ENCODE results near the gene SLC17A7. TPM values are rescaled to one million over a fixed set of nuclear protein-coding genes. Genes with fewer than 3 reads are reported as not detected.
"Not testable (repeated sequence)": the region's sequence is repeated elsewhere in the genome, so short reads cannot be mapped to it uniquely, and the experiment has no call there.

Gene SLC17A7
- total and polyA plus RNA-seq, 2 of the 4 experiments (the other 2 are of a cell fraction): 0.03 TPM; not detected in 1

GRCh38 chr19:49445997-49446396 is 4.7 kb upstream of the SLC17A7 start (continued):
- TF ChIP-seq CTCF (conservative IDR thresholded peaks at IDR 0.05; ENCODE audit: low read depth, low read length) (no peak), POLR2A (IDR thresholded peaks at IDR 0.05; ENCODE audit: low read depth, low read length) (no peak), RFX5 (IDR thresholded peaks at IDR 0.05; ENCODE audit: low read depth, low read length) (no peak), RCOR1 (IDR thresholded peaks at IDR 0.05; ENCODE audit: insufficient replicate concordance, low read length) (no peak), FOS (IDR thresholded peaks at IDR 0.05; ENCODE audit: low read depth, low read length) (no peak), SMC3 (IDR thresholded peaks at IDR 0.05; ENCODE audit: low read depth, low read length) (no peak), BHLHE40 (IDR thresholded peaks at IDR 0.05; ENCODE audit: low read depth, low read length) (no peak), NFE2L2 (IDR thresholded peaks at IDR 0.05; ENCODE audit: low read depth, low read length) (no peak)

DNA sequence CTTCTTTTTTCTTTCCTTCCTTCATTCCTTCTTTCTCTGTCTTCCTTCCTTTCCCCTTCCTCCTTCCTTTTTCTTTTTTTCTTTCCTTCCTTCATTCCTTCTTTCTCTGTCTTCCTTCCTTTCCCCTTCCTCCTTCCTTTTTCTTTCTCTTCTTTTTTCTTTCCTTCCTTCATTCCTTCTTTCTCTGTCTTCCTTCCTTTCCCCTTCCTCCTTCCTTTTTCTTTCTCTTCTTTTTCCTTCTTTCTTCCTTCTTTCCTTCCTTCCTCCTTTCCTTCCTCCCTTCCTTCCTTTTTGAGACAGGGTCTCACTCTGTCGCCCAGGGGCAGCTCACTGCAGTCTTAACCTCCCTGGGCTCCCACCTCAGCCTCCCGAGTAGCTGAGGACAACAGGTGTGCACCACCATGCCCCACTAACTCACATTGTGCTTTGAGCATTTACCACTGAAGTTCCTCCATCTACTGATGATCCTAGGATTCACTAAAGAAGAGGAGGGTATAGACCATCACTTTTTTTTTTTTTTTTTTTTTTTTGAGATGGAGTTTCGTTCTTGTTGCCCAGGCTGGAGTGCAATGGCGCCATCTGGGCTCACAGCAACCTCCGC is 2.9 kb upstream of the SLC17A7 start:
- H3K4ac ChIP-seq (ENCODE audit: low read depth, low read length); H2BK5ac ChIP-seq (ENCODE audit: low read depth, low read length, poor library complexity, severe bottlenecking); H3K56ac ChIP-seq (ENCODE audit: extremely low read depth, insufficient read depth, low read length); H4K20me1 ChIP-seq (ENCODE audit: insufficient read depth, low read length); H3K9me3 ChIP-seq (ENCODE audit: control insufficient read depth, insufficient read depth, low read length); H4K5ac ChIP-seq (ENCODE audit: low read depth, low read length); POLR2A ChIA-PET (ENCODE audit: unreplicated experiment); H2BK20ac ChIP-seq (ENCODE audit: low read depth, low read length); H3K4me1 ChIP-seq (ENCODE audit: control insufficient read depth, insufficient read depth, low read length); H3K18ac ChIP-seq (ENCODE audit: low read depth, low read length); H3K9ac ChIP-seq (ENCODE audit: low read depth, low read length); DNase-seq; BruUV-seq (replicated peaks); H3K4me3 ChIP-seq (ENCODE audit: insufficient read depth, low read depth, low read length); H3K36me3 ChIP-seq (ENCODE audit: control insufficient read depth, insufficient read depth, low read length); H3K27ac ChIP-seq (ENCODE audit: insufficient read depth, low read length); H2BK15ac ChIP-seq (ENCODE audit: low read depth, low read length); intact Hi-C loops (cut with micrococcal nuclease); H2BK120ac ChIP-seq (ENCODE audit: low read depth, low read length); H3K9me1 ChIP-seq (ENCODE audit: insufficient read depth, low read length); H4K91ac ChIP-seq (ENCODE audit: insufficient read depth, low read depth, low read length); ATAC-seq (ENCODE audit: low read depth); H2AK9ac ChIP-seq (replicated peaks; ENCODE audit: low read depth, low read length, poor library complexity); dilution Hi-C loops (cut with HindIII; ENCODE audit: low sequenced_read_pairs, unreplicated experiment); H3K14ac ChIP-seq (replicated peaks; ENCODE audit: low read depth, low read length): not testable (repeated sequence)
- peak overlapping the region; percentile 100 for H2AFZ ChIP-seq (replicated peaks; ENCODE audit: low read length, poor library complexity)
- H3K79me1 ChIP-seq (ENCODE audit: low read depth in 1 of 2, low read length in 2 of 2): peaks cover 4 to 14% of the 10 kb centered on the region in 2 experiments; a peak in 2 of 4 replicates
- WGBS, 2 experiments (ENCODE audit: extremely low coverage in 2 of 2, insufficient read length in 1 of 2): no CpG with 5 or more reads among the region's 5 CpGs
- CTCF ChIA-PET: interaction anchor here (0.6 kb wide), 1 partner anchor 44 kb away, joined by 3 read pairs; no protein-coding TSS in a partner anchor
- H2AK5ac ChIP-seq (ENCODE audit: low read depth, low read length): peak overlapping the region; percentile 20; the same call in 1 of the 2 replicates
- 0 out of 2 replicates have a peak overlapping the region, but pooled peaks have one; percentile 36 for H3K4me2 ChIP-seq (ENCODE audit: low read depth, low read length)
- peak overlapping the region in 1 of 2 experiments; percentile 75; a peak in 1 of 4 replicates for H4K8ac ChIP-seq (ENCODE audit: low read depth in 2 of 2, low read length in 2 of 2)
- peaks cover 31% of the 10 kb centered on the region for H3K27me3 ChIP-seq (ENCODE audit: control insufficient read depth, insufficient read depth, low read length)
- 0 out of 2 replicates have a peak overlapping the region, but pooled peaks have one; percentile 42 for H3K23ac ChIP-seq (ENCODE audit: low read depth, low read length)
- in situ Hi-C loops (cut with MboI; ENCODE audit: low sequenced_read_pairs): loop anchor here (10.0 kb wide), 1 partner anchor 49 kb away; no protein-coding TSS in a partner anchor

Measured in IMR-90 (cell line).